Measurements from ENCODE around the gene EPB42. TPM values are rescaled to one million over a fixed set of nuclear protein-coding genes. Genes with fewer than 3 reads are reported as not detected.

Gene EPB42
- total RNA-seq, 2 experiments from 2014 or later: not detected

DNA sequence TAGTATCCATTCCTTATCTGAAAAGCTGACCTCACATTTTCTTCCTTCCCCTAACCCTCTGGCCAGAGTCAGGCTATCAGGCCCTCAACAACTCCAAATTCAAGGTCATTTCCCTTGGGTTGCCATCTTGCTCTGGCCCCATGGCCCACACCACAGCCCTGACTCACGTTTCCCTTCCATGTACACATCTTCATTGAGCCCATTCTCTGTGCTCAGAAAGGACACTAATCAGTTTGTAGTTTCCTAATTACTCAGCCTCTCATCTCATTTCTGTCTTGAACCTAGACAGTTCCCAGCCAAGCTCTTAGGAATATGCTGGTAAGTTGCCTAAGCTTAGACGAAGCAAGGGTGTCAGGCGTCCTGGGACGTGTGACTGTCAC is 31.0 kb upstream of the EPB42 start:
- intact Hi-C loops (cut with micrococcal nuclease): no loop called here
- no peak overlapping the region for H3K4me3 Mint-ChIP-seq
- H3K4me1 Mint-ChIP-seq (ENCODE audit: low read depth): peaks cover 20% of the 10 kb centered on the region
- H3K27ac Mint-ChIP-seq: peak overlapping the region; percentile 55
- ChIA-PET POLR2A (no interaction called here), CTCF (interaction anchor here (1.5 to 1.8 kb wide), 2 partner anchors 11 to 26 kb away, joined by 4 to 10 read pairs; no protein-coding TSS in a partner anchor)
- DNase-seq: peak; percentile 48
- H3K36me3 Mint-ChIP-seq: no peaks in the 10 kb centered on the region
- no peaks in the 10 kb centered on the region for H3K9me3 Mint-ChIP-seq
- peaks cover 7% of the 10 kb centered on the region for H3K27me3 Mint-ChIP-seq

GRCh38 chr15:43251185-43251870 is 30.5 kb upstream of the EPB42 start:
- peak overlapping the region; percentile 55 for H3K27ac Mint-ChIP-seq
- H3K36me3 Mint-ChIP-seq: no peaks in the 10 kb centered on the region
- ChIA-PET POLR2A (no interaction called here), CTCF (interaction anchor here (1.7 to 1.8 kb wide), 2 partner anchors 26 to 34 kb away, joined by 9 to 10 read pairs; no protein-coding TSS in a partner anchor)
- H3K4me3 Mint-ChIP-seq: no peak overlapping the region
- H3K27me3 Mint-ChIP-seq: peaks cover 7% of the 10 kb centered on the region
- intact Hi-C loops (cut with micrococcal nuclease): no loop called here
- H3K9me3 Mint-ChIP-seq: no peaks in the 10 kb centered on the region
- DNase-seq: no peak
- peaks cover 20% of the 10 kb centered on the region for H3K4me1 Mint-ChIP-seq (ENCODE audit: low read depth)

DNA sequence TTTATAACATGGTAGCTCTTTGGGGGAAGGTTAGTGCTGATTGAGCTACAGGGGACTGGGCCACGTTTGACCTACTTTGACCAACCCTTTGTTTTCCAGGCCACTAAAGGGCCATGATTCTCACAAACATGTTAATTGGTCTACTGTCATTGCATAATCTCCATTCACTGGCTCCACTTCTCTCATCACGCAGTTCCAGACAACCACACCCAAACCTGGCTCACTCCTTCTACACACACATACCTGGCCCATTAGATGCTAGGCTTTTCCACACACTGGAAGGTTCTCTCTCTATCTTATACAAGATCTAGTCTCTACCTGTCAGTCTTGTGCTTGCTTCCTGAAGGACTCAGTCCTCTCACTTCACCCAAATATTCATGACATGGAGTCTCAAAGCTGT is 30.0 kb upstream of the EPB42 start:
- Mint-ChIP-seq H3K4me1 (ENCODE audit: low read depth) (peaks cover 20% of the 10 kb centered on the region), H3K36me3 (no peaks in the 10 kb centered on the region), H3K27me3 (peaks cover 7% of the 10 kb centered on the region), H3K9me3 (no peaks in the 10 kb centered on the region), H3K4me3 (no peak overlapping the region), H3K27ac (no peak overlapping the region)
- ChIA-PET CTCF (interaction anchor here (1.7 to 1.8 kb wide), 2 partner anchors 25 to 35 kb away, joined by 9 to 10 read pairs; no protein-coding TSS in a partner anchor), POLR2A (interaction anchor here (0.6 kb wide), 1 partner anchor 29 kb away, joined by 7 read pairs; no protein-coding TSS in a partner anchor)
- no peak for DNase-seq
- intact Hi-C loops (cut with micrococcal nuclease): no loop called here

GRCh38 chr15:43249699-43250203 is 28.9 kb upstream of the EPB42 start:
- H3K27me3 Mint-ChIP-seq: peaks cover 8% of the 10 kb centered on the region
- ChIA-PET CTCF (interaction anchor here (1.7 to 1.8 kb wide), 2 partner anchors 24 to 36 kb away, joined by 9 to 10 read pairs; no protein-coding TSS in a partner anchor), POLR2A (no interaction called here)
- DNase-seq: peak; percentile 41
- intact Hi-C loops (cut with micrococcal nuclease): no loop called here
- peaks cover 20% of the 10 kb centered on the region for H3K4me1 Mint-ChIP-seq (ENCODE audit: low read depth)
- no peaks in the 10 kb centered on the region for H3K36me3 Mint-ChIP-seq
- no peaks in the 10 kb centered on the region for H3K9me3 Mint-ChIP-seq
- no peak overlapping the region for H3K4me3 Mint-ChIP-seq
- H3K27ac Mint-ChIP-seq: no peak overlapping the region

DNA sequence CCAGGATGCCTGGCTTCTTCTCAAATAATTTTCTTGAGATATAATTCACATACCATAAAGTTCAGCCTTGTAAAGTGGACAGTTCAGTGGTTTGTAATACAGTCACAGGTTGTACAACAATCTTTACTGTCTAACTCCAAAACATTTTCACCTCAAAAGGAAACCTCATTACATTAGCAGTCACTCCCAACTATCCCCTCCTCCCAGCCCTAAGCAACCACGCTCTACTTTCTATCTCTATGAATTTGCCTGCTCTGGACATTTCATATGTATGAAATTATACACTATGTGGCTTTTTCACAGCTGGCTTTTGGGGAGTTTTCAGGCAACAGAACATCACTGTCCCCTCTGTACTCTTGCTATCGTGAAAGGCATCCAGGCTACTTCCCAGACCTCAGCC is 28.4 kb upstream of the EPB42 start:
- H3K27me3 Mint-ChIP-seq: peaks cover 5% of the 10 kb centered on the region
- H3K9me3 Mint-ChIP-seq: no peaks in the 10 kb centered on the region
- H3K4me3 Mint-ChIP-seq: no peak overlapping the region
- H3K36me3 Mint-ChIP-seq: no peaks in the 10 kb centered on the region
- no peak for DNase-seq
- POLR2A ChIA-PET: no interaction called here
- intact Hi-C loops (cut with micrococcal nuclease): no loop called here
- no peak overlapping the region for H3K27ac Mint-ChIP-seq
- H3K4me1 Mint-ChIP-seq (ENCODE audit: low read depth): peaks cover 20% of the 10 kb centered on the region
- CTCF ChIA-PET: interaction anchor here (1.7 kb wide), 1 partner anchor 24 kb away, joined by 8 read pairs; no protein-coding TSS in a partner anchor

DNA sequence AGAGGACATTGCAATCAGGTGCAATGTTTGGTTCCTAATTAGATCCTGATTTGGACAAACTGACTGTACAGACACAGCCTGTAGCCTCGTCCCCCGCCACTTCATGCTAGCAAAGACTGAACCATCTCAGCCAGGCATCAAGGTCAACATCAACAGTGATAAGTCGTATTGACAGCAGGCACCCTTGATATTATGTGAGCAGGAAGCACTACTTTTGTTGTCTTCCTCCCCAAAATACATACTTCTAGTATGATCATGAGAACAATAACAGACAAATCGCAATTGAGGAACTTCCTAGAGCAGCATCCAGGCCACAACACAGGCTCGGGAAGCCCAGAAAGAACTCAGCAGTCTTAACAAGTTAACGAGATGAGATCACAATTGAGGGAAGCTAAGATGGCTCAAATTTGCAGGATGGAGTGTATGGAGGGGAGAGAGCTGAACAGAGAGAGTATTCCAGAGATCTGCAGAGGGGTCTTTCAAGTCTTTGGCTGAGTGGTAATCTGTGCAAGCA is 25.5 kb upstream of the EPB42 start:
- Mint-ChIP-seq H3K9me3 (no peaks in the 10 kb centered on the region), H3K27ac (no peak overlapping the region), H3K4me3 (no peak overlapping the region), H3K27me3 (peaks cover 1% of the 10 kb centered on the region), H3K36me3 (no peaks in the 10 kb centered on the region), H3K4me1 (ENCODE audit: low read depth) (peaks cover 5% of the 10 kb centered on the region)
- no peak for DNase-seq
- ChIA-PET POLR2A (no interaction called here), CTCF (no interaction called here)
- intact Hi-C loops (cut with micrococcal nuclease): no loop called here

DNA sequence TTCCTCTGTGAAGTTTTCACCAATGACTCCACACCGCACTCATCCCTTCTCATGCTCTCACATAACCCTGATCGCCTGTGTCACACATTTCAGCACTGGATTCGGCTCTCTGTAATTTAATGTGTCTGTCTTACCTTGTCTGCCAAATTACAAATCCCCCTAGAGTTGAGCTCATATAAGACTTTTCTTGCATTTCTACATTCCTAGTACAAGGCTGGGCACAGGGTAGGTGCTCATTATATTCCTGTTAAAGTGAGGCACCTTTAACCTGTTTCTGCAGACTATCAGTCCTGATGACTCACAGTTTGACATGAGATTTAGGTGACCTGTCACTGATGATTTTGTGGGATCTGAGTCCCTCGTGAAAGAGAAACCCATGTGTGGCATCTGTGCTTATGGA is 23.3 kb upstream of the EPB42 start:
- peaks cover 4% of the 10 kb centered on the region for H3K4me1 Mint-ChIP-seq (ENCODE audit: low read depth)
- H3K27me3 Mint-ChIP-seq: peaks cover 2% of the 10 kb centered on the region
- POLR2A ChIA-PET: no interaction called here
- no peaks in the 10 kb centered on the region for H3K9me3 Mint-ChIP-seq
- H3K36me3 Mint-ChIP-seq: no peaks in the 10 kb centered on the region
- CTCF ChIA-PET: interaction anchor here (1.0 to 1.8 kb wide), 2 partner anchors 18 to 40 kb away, joined by 4 to 5 read pairs; no protein-coding TSS in a partner anchor
- DNase-seq: no peak
- intact Hi-C loops (cut with micrococcal nuclease): no loop called here
- H3K4me3 Mint-ChIP-seq: no peak overlapping the region
- H3K27ac Mint-ChIP-seq: no peak overlapping the region

DNA sequence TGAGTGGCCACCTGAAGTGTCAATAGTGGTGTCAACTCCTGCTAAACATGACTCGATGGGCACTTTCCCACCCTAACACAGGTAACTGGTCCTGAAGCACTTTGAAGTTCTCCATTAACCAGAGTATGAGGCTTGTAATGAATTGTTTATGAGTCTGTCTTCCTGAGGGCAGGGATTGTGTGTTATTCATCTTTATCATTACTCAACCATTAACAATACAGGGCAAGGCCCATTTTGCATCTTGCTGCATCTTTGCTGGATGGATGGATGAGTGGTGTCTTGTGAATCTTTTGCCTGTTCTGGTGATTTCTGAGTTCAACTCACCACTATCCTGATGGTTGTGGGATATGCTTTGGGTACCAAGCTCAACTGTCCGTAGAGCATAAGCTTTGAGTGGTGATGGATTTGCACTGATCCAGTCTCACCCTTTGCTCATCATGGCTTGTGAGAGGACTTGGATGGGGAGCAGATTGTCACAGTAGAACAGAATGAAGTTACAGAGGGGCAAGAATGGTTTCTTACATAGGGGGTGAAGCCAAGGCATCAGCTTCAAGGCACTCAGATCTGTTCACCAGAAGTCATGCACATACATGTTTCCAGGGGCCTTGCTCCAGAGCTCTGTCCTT is 22.3 kb upstream of the EPB42 start:
- ChIA-PET POLR2A (no interaction called here), CTCF (interaction anchor here (1.0 to 1.8 kb wide), 2 partner anchors 17 to 39 kb away, joined by 4 to 5 read pairs; no protein-coding TSS in a partner anchor)
- no peaks in the 10 kb centered on the region for H3K36me3 Mint-ChIP-seq
- H3K27ac Mint-ChIP-seq: no peak overlapping the region
- peaks cover 6% of the 10 kb centered on the region for H3K27me3 Mint-ChIP-seq
- intact Hi-C loops (cut with micrococcal nuclease): no loop called here
- DNase-seq: no peak
- peaks cover 4% of the 10 kb centered on the region for H3K4me1 Mint-ChIP-seq (ENCODE audit: low read depth)
- H3K9me3 Mint-ChIP-seq: no peaks in the 10 kb centered on the region
- no peak overlapping the region for H3K4me3 Mint-ChIP-seq

DNA sequence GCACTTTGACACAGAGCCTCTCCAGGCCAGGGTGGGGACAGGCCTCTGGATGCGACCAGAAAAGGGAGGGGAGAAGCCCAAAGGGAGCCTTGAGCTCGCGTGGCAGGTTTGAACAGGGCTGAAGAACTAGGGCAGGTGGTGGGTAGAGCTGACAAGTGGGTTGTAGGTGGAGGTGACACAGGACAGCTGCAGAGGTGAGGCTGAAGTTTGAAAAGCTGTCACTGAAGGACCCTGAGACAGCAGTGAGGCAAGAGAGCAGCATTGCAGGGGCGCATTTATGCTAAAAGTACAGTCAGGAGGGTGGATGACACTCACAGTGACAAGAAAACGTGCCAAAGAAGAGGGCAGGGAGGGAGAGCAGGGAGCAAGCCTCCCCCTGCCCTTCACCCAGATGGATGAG is 21.8 kb upstream of the EPB42 start:
- Mint-ChIP-seq H3K4me1 (ENCODE audit: low read depth) (peaks cover 4% of the 10 kb centered on the region), H3K4me3 (no peak overlapping the region), H3K36me3 (no peaks in the 10 kb centered on the region), H3K27me3 (peaks cover 8% of the 10 kb centered on the region), H3K27ac (no peak overlapping the region), H3K9me3 (no peaks in the 10 kb centered on the region)
- no peak for DNase-seq
- ChIA-PET POLR2A (no interaction called here), CTCF (interaction anchor here (1.8 kb wide), 1 partner anchor 17 kb away, joined by 5 read pairs; no protein-coding TSS in a partner anchor)
- intact Hi-C loops (cut with micrococcal nuclease): no loop called here

GRCh38 chr15:43241100-43241499 is 20.3 kb upstream of the EPB42 start:
- Mint-ChIP-seq H3K27ac (no peak overlapping the region), H3K27me3 (peaks cover 9% of the 10 kb centered on the region), H3K36me3 (no peaks in the 10 kb centered on the region), H3K9me3 (no peaks in the 10 kb centered on the region), H3K4me1 (ENCODE audit: low read depth) (peaks cover 4% of the 10 kb centered on the region), H3K4me3 (no peak overlapping the region)
- ChIA-PET CTCF (interaction anchor here (1.4 to 1.5 kb wide), 2 partner anchors 12 to 44 kb away, joined by 4 read pairs; no protein-coding TSS in a partner anchor), POLR2A (interaction anchor here (0.7 kb wide), 1 partner anchor 305 kb away, joined by 3 read pairs; no protein-coding TSS in a partner anchor)
- intact Hi-C loops (cut with micrococcal nuclease): no loop called here
- no peak for DNase-seq

GRCh38 chr15:43239732-43240491 is 19.1 kb upstream of the EPB42 start:
- H3K27ac Mint-ChIP-seq: no peak overlapping the region
- no peak overlapping the region for H3K4me3 Mint-ChIP-seq
- H3K4me1 Mint-ChIP-seq (ENCODE audit: low read depth): peaks cover 4% of the 10 kb centered on the region
- ChIA-PET CTCF (no interaction called here), POLR2A (no interaction called here)
- intact Hi-C loops (cut with micrococcal nuclease): no loop called here
- no peaks in the 10 kb centered on the region for H3K9me3 Mint-ChIP-seq
- H3K27me3 Mint-ChIP-seq: peaks cover 8% of the 10 kb centered on the region
- DNase-seq: no peak
- no peaks in the 10 kb centered on the region for H3K36me3 Mint-ChIP-seq
